ENCODE data around the gene UNC13A.

Gene UNC13A

DNA sequence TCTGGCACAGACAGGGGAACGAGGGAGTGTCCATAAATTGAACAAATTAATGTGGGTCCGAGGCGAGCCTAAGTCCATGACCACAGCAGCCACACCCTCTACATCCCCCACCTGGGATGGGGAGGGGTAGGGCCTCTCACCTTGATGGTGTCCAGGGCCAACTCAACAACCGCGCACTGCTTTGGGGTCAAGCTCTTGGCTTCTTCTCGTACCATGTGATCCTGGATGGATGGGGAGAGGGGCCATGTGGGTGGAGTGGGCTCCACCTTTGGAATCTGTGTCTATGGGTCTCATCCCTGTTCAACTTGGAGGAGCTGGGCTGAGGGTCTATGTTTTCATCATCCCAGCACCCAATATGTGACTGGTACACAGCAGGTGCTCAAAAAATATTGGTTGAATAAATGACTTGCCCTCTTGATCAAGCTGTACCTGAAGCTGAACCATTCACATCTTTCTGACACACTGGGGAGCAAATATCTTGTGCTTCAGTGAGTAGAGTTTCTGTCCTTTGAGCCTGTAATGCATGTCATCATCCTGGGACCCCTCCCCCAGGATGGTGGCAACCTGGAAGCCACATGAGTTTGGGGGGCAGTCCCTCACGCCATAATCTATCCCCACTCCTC, 69.8 kb downstream of the UNC13A start:
- TF ChIP-seq YY1 (IDR thresholded peaks at IDR 0.05; ENCODE audit: insufficient read depth, insufficient read length) (no peak), SUZ12 (IDR thresholded peaks at IDR 0.05; ENCODE audit: extremely low read depth, insufficient read depth, insufficient read length) (no peak), ZNF274 (IDR thresholded peaks at IDR 0.05; ENCODE audit: low read depth, low read length) (no peak)
- no peaks in the 10 kb centered on the region for H3K27me3 ChIP-seq (ENCODE audit: insufficient read depth, insufficient read length)
- H3K4me3 ChIP-seq (ENCODE audit: insufficient read length, low read depth): no peak overlapping the region
- peaks cover 11% of the 10 kb centered on the region; the same call in 1 of the 2 replicates for H3K9me3 ChIP-seq (ENCODE audit: insufficient read depth, low read length)
- peaks cover 3% of the 10 kb centered on the region for H3K4me1 ChIP-seq (ENCODE audit: insufficient read depth, insufficient read length)
- no peak overlapping the region for H3K9ac ChIP-seq (ENCODE audit: insufficient read length, low read depth)
- no peak for DNase-seq (ENCODE audit: low read depth, low spot score)
- no peaks in the 10 kb centered on the region for H3K36me3 ChIP-seq (ENCODE audit: insufficient read depth, insufficient read length, low read length)

DNA sequence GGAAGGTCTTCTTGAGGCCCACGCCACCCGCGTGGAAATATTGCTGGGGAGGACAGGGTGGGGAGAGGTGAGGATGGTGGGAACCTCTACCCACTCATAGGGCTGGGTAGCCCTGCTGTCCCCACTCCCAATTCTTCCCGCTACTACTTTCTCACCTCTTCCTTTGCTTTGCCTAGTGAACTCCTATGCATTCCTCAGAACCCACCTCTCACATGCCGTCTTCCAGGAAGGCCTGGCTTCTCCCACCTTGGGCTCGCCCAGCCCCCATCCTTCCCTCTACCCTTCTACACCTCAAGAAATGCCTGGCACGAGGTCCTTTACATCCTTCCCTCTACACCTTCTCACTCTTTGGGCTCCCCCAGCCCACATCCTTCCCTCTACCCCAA, 70.4 kb downstream of the UNC13A start:
- Histone ChIP-seq H3K4me3 (ENCODE audit: insufficient read length, low read depth) (no peak overlapping the region), H3K9me3 (ENCODE audit: insufficient read depth, low read length) (peaks cover 11% of the 10 kb centered on the region; the same call in 1 of the 2 replicates), H3K9ac (ENCODE audit: insufficient read length, low read depth) (no peak overlapping the region), H3K27me3 (ENCODE audit: insufficient read depth, insufficient read length) (no peaks in the 10 kb centered on the region), H3K4me1 (ENCODE audit: insufficient read depth, insufficient read length) (peaks cover 3% of the 10 kb centered on the region), H3K36me3 (ENCODE audit: insufficient read depth, insufficient read length, low read length) (no peaks in the 10 kb centered on the region)
- TF ChIP-seq ZNF274 (IDR thresholded peaks at IDR 0.05; ENCODE audit: low read depth, low read length): no peak
- no peak for TF ChIP-seq SUZ12 (IDR thresholded peaks at IDR 0.05; ENCODE audit: extremely low read depth, insufficient read depth, insufficient read length)
- TF ChIP-seq YY1 (IDR thresholded peaks at IDR 0.05; ENCODE audit: insufficient read depth, insufficient read length): no peak
- DNase-seq (ENCODE audit: low read depth, low spot score): no peak

DNA sequence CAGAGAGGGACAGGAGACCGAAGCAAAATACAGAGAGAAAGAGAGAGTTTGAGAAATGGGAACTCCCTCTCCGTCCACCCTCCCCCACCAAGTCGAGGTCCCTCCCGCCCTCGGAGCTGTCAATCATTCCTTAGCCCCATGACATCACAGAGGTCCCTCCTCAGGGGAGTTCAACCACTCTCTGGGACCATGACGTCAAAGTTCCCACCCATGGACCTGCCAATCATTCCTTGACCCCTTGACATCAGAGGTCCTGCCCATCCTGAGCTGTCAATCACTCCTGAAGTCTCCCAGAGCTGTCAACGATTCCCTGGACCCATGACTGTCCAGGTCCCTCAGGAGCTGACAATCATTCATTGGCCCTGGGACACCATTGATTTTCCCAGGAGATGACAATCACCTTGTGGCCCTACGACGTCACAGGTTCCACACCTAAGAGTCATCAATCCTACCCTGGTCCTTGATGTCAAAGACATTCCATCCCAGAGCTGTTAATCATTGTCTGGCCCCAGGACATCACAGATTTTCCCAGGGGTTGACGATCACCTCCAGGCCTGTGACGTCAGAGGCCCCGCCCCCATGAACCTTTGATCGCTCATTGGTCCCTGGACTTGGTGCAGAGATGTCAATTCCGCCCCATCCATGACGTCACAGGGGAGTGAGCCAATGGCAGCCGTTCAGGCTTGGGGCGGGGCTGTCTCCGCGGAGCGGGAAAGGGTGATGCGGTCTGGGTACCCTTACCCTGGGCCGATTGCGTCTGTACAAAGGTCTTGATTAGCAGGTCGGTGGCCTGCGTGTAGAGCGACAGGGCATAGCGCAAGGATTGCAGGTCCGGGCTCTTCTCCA, 71.0 kb downstream of the UNC13A start:
- no peak overlapping the region for H3K9ac ChIP-seq (ENCODE audit: insufficient read length, low read depth)
- no peak for DNase-seq (ENCODE audit: low read depth, low spot score)
- no peaks in the 10 kb centered on the region for H3K27me3 ChIP-seq (ENCODE audit: insufficient read depth, insufficient read length)
- TF ChIP-seq SUZ12 (IDR thresholded peaks at IDR 0.05; ENCODE audit: extremely low read depth, insufficient read depth, insufficient read length) (no peak), ZNF274 (IDR thresholded peaks at IDR 0.05; ENCODE audit: low read depth, low read length) (no peak), YY1 (IDR thresholded peaks at IDR 0.05; ENCODE audit: insufficient read depth, insufficient read length) (no peak)
- peaks cover 3% of the 10 kb centered on the region for H3K4me1 ChIP-seq (ENCODE audit: insufficient read depth, insufficient read length)
- H3K4me3 ChIP-seq (ENCODE audit: insufficient read length, low read depth): no peak overlapping the region
- H3K9me3 ChIP-seq (ENCODE audit: insufficient read depth, low read length): peaks cover 11% of the 10 kb centered on the region; the same call in 1 of the 2 replicates
- H3K36me3 ChIP-seq (ENCODE audit: insufficient read depth, insufficient read length, low read length): no peaks in the 10 kb centered on the region

DNA sequence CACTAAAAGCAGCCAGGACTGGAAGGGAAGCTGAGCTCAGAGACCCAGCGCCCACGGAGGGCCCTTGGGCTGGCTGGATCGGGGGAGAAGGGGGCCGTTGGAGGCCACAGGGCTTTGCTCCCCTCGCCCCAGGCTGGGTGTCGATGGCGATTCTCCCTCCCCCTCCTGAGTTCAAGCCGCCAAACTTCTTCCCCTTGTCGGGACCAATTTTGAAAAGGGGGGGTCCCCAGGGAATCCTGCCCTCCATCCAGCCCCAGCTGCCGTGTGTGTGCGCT, 71.5 kb downstream of the UNC13A start:
- Histone ChIP-seq H3K36me3 (ENCODE audit: insufficient read depth, insufficient read length, low read length) (no peaks in the 10 kb centered on the region), H3K4me1 (ENCODE audit: insufficient read depth, insufficient read length) (peaks cover 3% of the 10 kb centered on the region), H3K4me3 (ENCODE audit: insufficient read length, low read depth) (peak overlapping the region; percentile 16), H3K27me3 (ENCODE audit: insufficient read depth, insufficient read length) (no peaks in the 10 kb centered on the region), H3K9me3 (ENCODE audit: insufficient read depth, low read length) (peaks cover 7% of the 10 kb centered on the region; the same call in 1 of the 2 replicates), H3K9ac (ENCODE audit: insufficient read length, low read depth) (peak overlapping the region; percentile 11)
- TF ChIP-seq SUZ12 (IDR thresholded peaks at IDR 0.05; ENCODE audit: extremely low read depth, insufficient read depth, insufficient read length): no peak
- DNase-seq (ENCODE audit: low read depth, low spot score): no peak

GRCh38 chr19:17615889-17616685, 72.1 kb downstream of the UNC13A start:
- no peak for DNase-seq (ENCODE audit: low read depth, low spot score)
- Histone ChIP-seq H3K9ac (ENCODE audit: insufficient read length, low read depth) (peak overlapping the region; percentile 11), H3K4me3 (ENCODE audit: insufficient read length, low read depth) (peak overlapping the region; percentile 16)

DNA sequence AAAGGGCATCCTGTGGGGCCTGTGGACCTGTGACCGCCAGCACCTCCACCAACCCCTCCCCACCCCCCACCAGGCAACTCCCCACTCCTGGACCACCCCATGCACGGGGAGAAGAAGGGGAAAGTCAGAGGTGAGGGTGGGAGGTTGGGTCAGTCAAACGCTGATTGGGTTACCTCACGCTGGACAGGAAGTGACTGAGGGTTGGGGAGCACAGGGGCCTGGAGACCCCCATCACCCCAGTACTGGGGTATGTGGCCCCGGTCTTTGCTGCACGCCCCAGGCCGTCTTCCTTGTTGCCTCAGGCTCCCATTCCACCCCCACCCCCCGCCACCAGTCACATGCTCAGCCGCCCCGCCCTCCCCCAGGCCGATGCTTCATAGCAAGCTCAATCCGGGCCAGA, 73.7 kb downstream of the UNC13A start:
- H3K4me3 ChIP-seq (ENCODE audit: insufficient read length, low read depth): no peak overlapping the region
- H3K27me3 ChIP-seq (ENCODE audit: insufficient read depth, insufficient read length): no peaks in the 10 kb centered on the region
- TF ChIP-seq SUZ12 (IDR thresholded peaks at IDR 0.05; ENCODE audit: extremely low read depth, insufficient read depth, insufficient read length): no peak
- no peak for TF ChIP-seq YY1 (IDR thresholded peaks at IDR 0.05; ENCODE audit: insufficient read depth, insufficient read length)
- TF ChIP-seq ZNF274 (IDR thresholded peaks at IDR 0.05; ENCODE audit: low read depth, low read length): no peak
- DNase-seq (ENCODE audit: low read depth, low spot score): no peak
- peaks cover 3% of the 10 kb centered on the region for H3K4me1 ChIP-seq (ENCODE audit: insufficient read depth, insufficient read length)
- H3K36me3 ChIP-seq (ENCODE audit: insufficient read depth, insufficient read length, low read length): peaks cover 4% of the 10 kb centered on the region
- no peaks in the 10 kb centered on the region for H3K9me3 ChIP-seq (ENCODE audit: insufficient read depth, low read length)
- no peak overlapping the region for H3K9ac ChIP-seq (ENCODE audit: insufficient read length, low read depth)

More at GRCh38 chr19:17615889-17616685, 72.1 kb downstream of the UNC13A start:
- H3K9me3 ChIP-seq (ENCODE audit: insufficient read depth, low read length): 0 out of 2 replicates have a peak, but pooled peaks cover 2% of the 10 kb centered on the region
- H3K27me3 ChIP-seq (ENCODE audit: insufficient read depth, insufficient read length): no peaks in the 10 kb centered on the region
- TF ChIP-seq ZNF274 (IDR thresholded peaks at IDR 0.05; ENCODE audit: low read depth, low read length) (no peak), SUZ12 (IDR thresholded peaks at IDR 0.05; ENCODE audit: extremely low read depth, insufficient read depth, insufficient read length) (no peak), YY1 (IDR thresholded peaks at IDR 0.05; ENCODE audit: insufficient read depth, insufficient read length) (no peak)
- peaks cover 3% of the 10 kb centered on the region for H3K4me1 ChIP-seq (ENCODE audit: insufficient read depth, insufficient read length)
- no peaks in the 10 kb centered on the region for H3K36me3 ChIP-seq (ENCODE audit: insufficient read depth, insufficient read length, low read length)
